HUDEP-2 (cell line): ENCODE data around the gene MYPN.

Experiments used
- DNase-seq, 76 experiments: peaks; one replicate each; lab custom pipeline; 2025; ENCODE audit not compliant: unreplicated experiment in 76 of 76; lab: John Stamatoyannopoulos, UW

Gene MYPN

DNA sequence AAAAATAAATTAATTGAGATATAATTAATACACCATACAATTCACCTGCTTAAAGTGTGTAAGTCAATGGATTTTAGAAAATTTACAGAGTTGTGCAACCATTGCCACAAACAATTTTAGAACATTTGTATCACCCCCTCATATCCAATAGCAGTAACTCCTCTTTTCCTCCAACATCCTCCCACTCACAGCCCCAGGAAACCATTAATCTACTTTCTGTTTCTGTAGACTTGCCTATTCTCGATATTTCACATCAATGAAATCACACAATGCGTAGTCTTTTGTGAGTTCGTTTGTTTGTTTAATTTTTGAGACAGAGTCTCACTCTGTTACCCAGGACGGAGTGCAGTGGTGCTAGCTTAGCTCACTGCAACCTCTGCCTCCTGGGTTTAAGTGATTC, 20.5 kb upstream of the MYPN start:
- DNase-seq = no peak

DNA sequence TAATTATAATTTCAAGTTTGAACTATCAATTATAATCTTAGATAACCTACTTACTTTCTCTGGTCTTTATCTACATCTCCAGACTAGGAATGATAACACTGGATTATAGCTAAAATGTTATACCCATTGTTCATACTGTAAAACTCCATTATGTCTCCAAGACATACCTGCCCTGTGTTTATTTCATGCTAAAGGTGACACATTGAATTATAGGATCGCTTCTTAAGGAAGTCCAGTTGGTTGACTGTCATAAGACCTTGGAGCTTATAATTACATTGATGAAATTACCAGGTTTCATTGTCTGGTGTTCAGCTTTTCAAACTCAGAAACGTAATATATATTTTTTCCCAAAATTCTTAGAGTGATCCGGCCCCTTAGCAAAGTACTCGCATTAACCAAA, 18.7 kb upstream of the MYPN start:
- DNase-seq = no peak

- DNase-seq = no peak
These were observed 16.8 kb upstream of the MYPN start for GRCh38 chr10:68092512-68092911.

DNA sequence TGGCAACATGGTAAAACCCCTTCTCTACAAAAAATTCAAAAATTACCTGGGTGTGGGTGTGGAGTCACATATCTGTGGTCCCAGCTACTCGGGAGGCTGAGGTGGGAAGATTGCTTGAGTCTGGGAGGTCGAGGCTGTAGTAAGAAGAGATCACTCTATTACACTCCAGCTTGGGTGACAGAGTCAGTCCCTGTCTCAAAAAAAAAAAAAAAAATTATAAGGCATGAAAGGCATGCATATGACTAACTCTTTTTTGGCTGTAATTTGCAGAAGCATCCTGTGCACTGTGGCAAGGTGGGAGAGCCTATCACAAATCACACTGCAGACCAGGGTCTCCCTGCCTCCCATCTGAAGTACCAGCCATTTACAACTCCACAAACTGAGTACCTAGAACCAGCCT, 14.1 kb upstream of the MYPN start:
- no peak for DNase-seq

DNA sequence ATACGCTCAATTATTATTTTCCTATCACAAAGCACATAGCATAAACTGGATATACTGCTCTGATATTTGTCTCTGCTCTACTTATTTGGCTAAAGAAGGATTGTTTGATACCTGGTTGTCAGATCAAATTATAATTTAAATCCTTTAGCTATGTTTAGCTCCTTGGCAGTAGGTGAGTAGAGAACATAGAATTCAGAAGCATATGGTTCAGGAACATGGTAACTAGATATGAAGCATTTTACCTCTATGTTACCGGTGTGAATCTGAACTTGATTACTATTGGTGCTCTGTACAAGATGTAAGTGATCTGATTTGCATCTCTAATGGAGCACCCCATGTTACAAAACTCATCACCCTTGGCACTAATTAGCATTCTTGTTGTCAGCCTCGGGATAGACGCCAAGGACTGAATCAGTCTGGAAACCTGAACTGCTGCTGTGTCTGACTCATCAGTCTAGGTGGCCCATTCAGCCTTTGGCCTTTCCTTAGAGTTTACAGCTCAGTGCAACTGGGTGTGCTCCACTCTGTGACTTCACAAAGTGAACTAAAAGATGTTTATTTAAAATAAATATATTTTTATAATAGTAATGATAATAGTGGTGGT, 12.3 kb upstream of the MYPN start:
- DNase-seq = peak in 11 of 76 experiments; percentile 1 to 36 (median 9)

- no peak for DNase-seq
These were observed 9.6 kb upstream of the MYPN start for GRCh38 chr10:68099736-68100135.

GRCh38 chr10:68101066-68101465, 8.2 kb upstream of the MYPN start:
- DNase-seq = no peak

GRCh38 chr10:68103261-68103878, 5.9 kb upstream of the MYPN start:
- DNase-seq = no peak

- no peak for DNase-seq
These were observed 5.4 kb upstream of the MYPN start for GRCh38 chr10:68103901-68104300.

- no peak for DNase-seq
These were observed 3.5 kb upstream of the MYPN start for GRCh38 chr10:68105820-68106219.

DNA sequence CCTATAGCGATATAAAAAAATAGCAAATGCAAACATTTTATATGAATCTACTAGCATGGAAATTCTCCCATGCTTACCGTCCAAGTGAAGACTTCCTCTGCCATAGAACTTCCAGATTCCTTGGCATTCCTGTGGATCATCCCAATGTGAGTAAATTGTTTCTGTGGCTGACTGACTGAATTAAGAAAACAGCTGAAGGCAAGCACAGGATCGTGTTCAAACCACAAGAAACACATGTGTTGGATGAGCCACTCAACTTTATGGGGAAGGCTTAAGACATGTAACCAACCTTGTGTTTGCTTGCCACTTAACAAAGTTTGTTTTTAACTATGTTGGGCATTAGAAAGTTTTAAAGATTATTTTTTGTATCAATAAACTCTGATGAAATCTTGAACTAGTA, 2.6 kb upstream of the MYPN start:
- no peak for DNase-seq

GRCh38 chr10:68107651-68108050, 1.6 kb upstream of the MYPN start:
- DNase-seq = no peak

- DNase-seq = no peak
These were observed 1.2 kb upstream of the MYPN start for GRCh38 chr10:68108051-68108450.

DNA sequence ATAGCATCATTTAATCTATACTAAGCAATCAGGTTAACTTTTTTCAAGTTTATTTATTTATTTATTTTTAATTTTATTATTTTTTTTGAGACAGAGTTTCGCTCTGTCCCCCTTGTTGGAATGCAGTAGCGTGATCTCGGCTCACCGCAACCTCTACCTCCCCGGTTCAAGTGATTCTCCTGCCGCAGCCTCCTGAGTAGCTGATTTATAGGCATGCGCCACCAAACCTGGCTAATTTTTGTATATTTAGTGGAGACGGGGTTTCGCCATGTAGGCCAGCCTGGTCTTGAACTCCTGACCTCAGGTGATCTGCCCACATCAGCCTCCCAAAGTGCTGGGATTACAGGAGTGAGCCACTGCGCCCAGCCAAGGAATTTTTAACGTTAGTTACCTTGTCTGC, 635 bp upstream of the MYPN start:
- no peak for DNase-seq

DNA sequence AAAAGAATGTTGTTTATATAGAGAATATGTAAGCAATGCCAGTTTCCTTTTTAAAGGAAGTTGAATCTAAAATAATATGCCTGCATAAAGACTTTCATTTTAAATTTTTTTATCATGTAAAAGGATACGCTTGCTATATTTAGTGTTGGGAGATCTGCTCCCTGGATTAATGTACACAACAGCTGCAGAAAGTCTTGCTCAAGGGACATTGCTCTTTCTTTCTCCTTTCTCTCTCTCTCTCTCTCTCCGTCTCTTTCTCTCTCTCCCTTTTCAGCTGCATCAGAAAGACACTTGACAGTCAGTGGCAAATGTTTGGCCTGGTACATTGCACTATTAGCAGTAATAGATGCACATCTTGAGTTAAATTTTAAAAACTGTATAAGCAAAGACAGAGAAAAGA, 739 bp downstream of the MYPN start:
- DNase-seq = no peak

DNA sequence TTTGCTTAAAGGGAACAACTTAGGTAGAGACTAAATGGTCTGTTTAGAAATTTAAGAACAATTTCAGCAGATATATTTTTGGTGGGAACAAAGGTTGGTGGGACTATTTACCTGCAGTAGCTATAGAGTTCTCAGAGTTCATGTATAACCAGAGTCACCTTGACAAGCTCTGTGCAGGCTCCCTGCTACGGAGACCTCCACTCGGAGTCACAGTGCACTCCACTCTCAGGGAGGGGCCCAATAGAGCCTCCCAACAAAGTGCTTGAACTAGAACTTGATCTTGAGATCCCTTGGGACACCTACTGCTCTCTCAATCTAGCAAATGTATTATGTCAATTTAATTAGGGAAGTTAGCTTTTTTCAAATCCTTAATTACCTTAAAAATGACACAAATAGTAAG, 2.3 kb downstream of the MYPN start:
- DNase-seq = no peak

DNA sequence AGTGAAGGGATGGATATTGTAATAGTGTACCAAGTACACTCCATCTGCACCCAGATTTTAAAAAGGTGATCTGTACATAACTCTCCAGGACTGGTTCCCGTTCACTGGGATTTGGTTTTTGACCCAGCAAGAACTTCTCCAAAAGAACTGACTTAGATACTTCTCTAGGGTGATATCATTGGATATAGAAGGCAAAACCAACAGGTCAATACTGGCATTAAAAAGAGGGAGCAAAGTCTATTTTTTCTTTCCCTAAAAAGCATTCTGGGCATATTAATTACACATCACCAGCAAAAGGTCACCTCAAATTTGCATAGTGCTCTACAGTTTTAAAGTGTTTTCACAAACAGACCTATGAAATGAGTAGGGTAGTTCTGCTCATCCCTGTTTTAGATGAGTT, 3.5 kb downstream of the MYPN start:
- DNase-seq = no peak

DNA sequence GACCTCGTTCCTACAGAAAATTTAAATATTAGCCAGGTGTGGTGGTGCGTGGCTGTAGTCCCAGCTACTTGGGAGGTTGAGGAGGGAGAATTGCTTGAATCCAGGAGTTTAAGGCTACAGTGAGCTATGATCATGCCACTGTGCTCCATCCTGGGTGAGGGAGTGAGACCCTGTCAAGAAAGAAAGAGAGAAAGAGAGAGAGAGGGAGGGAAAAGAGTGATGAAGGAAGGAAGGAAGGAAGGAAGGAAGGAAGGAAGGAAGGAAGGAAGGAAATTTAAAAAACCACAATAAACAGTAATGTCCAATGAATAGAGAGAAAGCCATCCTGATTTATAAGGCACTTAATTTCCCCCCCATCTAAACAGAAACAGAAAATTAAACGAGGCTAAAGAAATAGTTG, 9.4 kb downstream of the MYPN start:
- DNase-seq = no peak

DNA sequence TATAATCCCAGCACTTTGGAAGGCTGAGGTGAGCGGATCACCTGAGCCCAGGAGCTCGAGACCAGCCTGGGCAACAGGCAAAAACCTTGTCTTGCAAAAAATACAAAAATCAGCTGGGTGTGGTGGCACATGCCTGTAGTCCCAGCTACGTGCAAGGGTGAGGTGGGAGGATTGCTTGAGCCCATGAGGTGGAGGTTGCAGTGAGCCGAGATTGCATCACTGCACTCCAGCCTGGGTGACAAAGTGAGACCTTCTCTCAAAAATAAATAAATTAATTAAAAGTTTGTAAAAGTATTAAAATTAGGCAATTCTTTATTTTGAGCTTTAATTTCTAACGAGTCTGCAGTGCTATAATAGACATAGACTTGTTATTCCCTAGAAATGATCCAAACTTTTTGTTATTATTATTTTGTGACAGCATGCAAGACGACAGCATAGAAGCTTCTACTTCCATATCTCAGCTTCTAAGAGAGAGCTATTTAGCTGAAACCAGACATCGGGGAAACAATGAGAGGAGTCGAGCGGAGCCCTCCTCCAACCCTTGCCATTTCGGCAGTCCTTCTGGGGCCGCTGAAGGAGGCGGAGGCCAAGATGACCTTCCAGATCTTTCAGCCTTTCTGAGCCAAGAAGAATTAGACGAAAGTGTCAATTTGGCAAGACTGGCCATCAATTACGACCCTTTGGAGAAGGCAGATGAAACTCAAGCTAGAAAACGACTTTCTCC, 11.9 kb downstream of the MYPN start:
- DNase-seq = no peak

DNA sequence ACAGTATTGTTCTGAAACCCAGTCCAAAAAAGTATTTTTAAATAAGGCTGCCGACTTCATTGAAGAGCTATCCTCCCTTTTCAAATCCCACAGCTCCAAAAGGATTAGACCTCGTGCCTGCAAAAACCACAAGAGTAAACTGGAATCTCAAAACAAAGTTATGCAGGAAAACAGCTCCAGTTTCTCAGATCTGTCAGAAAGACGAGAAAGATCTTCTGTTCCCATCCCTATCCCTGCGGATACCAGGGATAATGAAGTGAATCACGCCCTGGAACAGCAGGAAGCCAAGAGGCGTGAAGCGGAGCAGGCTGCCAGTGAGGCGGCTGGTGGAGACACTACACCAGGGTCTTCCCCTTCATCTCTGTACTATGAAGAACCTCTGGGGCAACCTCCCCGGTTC, 12.6 kb downstream of the MYPN start:
- DNase-seq = no peak

GRCh38 chr10:68124718-68125117, 15.4 kb downstream of the MYPN start:
- DNase-seq = no peak

DNA sequence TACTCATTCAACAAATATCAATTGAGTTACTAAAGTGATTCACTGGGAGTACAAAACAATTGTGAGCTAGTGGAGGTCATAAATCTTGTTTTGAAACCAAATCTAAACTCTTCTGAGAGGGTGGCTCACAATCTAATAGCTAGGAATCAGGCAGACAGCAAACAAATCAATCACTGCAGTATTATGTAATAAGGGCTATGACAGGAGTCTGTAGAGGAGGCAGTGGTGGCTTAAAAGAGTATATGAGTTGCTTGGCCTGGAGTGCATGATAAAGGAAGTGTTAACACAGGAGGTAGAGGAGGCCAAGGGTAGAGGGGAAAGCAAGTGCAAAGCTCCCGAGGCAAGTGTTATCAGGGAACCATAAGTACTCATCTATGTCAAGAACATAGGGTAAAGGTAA, 16.5 kb downstream of the MYPN start:
- no peak for DNase-seq
